IgD-negative memory B cell (primary cell): ENCODE measurements around the gene DRC3. TPM values are rescaled to one million over a fixed set of nuclear protein-coding genes. Genes with fewer than 3 reads are reported as not detected.

ENCODE experiments used
- H3K27ac Mint-ChIP-seq, 3 donors: one replicate each; pipeline ENCODE4 v1.8.0; 2020 to 2022; ENCODE audit warnings: mild to moderate bottlenecking in 3 of 3, mixed read lengths in 3 of 3, moderate library complexity in 1 of 3
- H3K27me3 Mint-ChIP-seq: one replicate; pipeline ENCODE4 v1.8.0; 2021; ENCODE audit warnings: mixed read lengths
- H3K36me3 Mint-ChIP-seq: one replicate; pipeline ENCODE4 v1.8.0; 2020; ENCODE audit warnings: mild to moderate bottlenecking, mixed read lengths
- H3K4me1 Mint-ChIP-seq, 3 donors: one replicate each; pipeline ENCODE4 v1.8.0; 2020 to 2022; ENCODE audit warnings: mixed read lengths in 3 of 3, mild to moderate bottlenecking in 1 of 3
- H3K4me3 Mint-ChIP-seq, 4 donors: one replicate each; pipeline ENCODE4 v1.8.0; 2020 to 2022; ENCODE audit warnings: mild to moderate bottlenecking in 4 of 4, mixed read lengths in 4 of 4, moderate library complexity in 3 of 4
- H3K9me3 Mint-ChIP-seq, 3 donors: one replicate each; pipeline ENCODE4 v1.8.0; 2020 to 2021; ENCODE audit warnings: mixed read lengths in 3 of 3, mild to moderate bottlenecking in 1 of 3
- polyA plus RNA-seq: library from polyadenylated mRNA; unstranded; fragments of 300-500 nt; fragmentation: Illumina TruSeq; gene quantifications from one replicate; pipeline ENCODE4 v1.2.3, GENCODE V29; 2021

DRC3 gene
- 0.90 TPM for polyA plus RNA-seq

- H3K36me3 Mint-ChIP-seq: peaks cover 1% of the 10 kb centered on the region
Observed at GRCh38 chr17:17972126-17972951, at the start of gene DRC3, which contains the start of gene TOM1L2. Gene DRC3 (plus strand): TSS chr17:17972862. CDS start chr17:17977599, 4,737 bp downstream. Gene TOM1L2 (minus strand): TSS chr17:17972400. CDS start chr17:17972313, 87 bp downstream.

DNA sequence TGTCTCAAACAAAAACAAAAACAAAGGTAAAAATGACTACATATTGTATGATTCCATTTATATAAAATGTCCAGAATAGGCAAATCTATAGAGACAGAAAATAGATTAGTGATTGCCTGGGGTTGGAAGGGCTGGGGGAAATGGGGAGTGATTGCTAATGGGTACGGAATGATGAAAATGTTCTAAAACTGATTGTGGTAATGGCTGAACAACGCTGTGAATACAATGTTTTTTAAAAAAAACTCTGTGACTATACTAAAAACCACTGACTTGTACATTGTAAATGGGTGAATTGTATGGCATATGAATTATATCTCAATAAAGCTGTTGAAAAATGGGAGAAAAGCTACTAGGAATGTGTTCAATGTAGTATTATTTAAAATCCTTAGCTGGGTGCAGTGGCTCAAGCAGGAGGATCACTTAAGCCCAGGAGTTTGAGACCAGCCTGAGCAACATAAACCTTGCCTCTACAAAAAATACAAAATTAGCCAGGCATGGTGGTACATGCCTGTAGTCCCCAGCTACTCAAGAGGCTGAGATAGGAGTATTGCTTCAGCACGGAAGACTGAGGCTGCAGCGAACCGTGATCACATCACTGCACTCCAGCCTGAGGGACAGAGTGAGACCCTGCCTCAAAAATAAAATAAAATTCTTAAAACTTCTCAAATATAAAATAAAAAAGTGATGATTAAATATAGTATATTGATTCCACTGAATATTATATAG is 48.4 kb upstream of the DRC3 start:
- Mint-ChIP-seq H3K4me1 (peaks cover 0 to 1% (median 0%) of the 10 kb centered on the region in 3 donors), H3K27me3 (no peaks in the 10 kb centered on the region), H3K9me3 (no peaks in the 10 kb centered on the region), H3K27ac (no peak overlapping the region), H3K4me3 (no peak overlapping the region), H3K36me3 (peaks cover 9% of the 10 kb centered on the region)

More at GRCh38 chr17:17972126-17972951, at the start of gene DRC3, which contains the start of gene TOM1L2:
- H3K4me1 Mint-ChIP-seq: peaks cover 7 to 21% (median 16%) of the 10 kb centered on the region in 3 donors
- H3K4me3 Mint-ChIP-seq: peak within 1 kb of the TSS; percentile 86 to 99 (median 97)
- no peaks in the 10 kb centered on the region for H3K27me3 Mint-ChIP-seq
- peak within 1 kb of the TSS; percentile 77 to 99 (median 97) for H3K27ac Mint-ChIP-seq
- no peaks in the 10 kb centered on the region for H3K9me3 Mint-ChIP-seq

- Mint-ChIP-seq H3K9me3 (no peaks in the 10 kb centered on the region), H3K27ac (no peak overlapping the region), H3K27me3 (no peaks in the 10 kb centered on the region), H3K4me1 (peaks cover 0 to 1% (median 0%) of the 10 kb centered on the region in 3 donors), H3K36me3 (peaks cover 9% of the 10 kb centered on the region), H3K4me3 (no peak overlapping the region)
Observed at GRCh38 chr17:17924857-17925250, 47.8 kb upstream of the DRC3 start.

DNA sequence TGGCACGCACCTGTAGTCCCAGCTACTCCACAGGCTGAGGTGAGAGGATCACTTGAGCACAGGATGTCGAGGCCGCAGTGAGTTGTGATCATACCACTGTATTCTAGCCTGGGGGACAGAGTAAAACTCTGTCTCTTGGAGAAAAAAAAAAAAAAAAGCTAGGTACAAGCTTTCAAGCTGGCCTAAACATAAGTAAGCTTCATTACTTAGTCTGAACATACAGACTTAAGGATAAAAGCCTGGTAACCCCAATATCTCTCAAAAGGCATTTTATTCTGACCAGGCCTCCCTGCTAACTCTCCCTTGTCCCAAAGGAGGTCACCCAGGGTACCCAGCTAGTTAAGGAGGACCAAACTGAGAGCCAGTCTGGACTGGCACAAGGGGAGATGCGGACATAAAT is 46.6 kb upstream of the DRC3 start:
- peaks cover 0 to 1% (median 1%) of the 10 kb centered on the region in 3 donors for H3K4me1 Mint-ChIP-seq
- no peaks in the 10 kb centered on the region for H3K9me3 Mint-ChIP-seq
- no peak overlapping the region for H3K27ac Mint-ChIP-seq
- no peak overlapping the region for H3K4me3 Mint-ChIP-seq
- H3K27me3 Mint-ChIP-seq: no peaks in the 10 kb centered on the region
- H3K36me3 Mint-ChIP-seq: peaks cover 9% of the 10 kb centered on the region

- H3K4me1 Mint-ChIP-seq: peaks cover 0 to 2% (median 1%) of the 10 kb centered on the region in 3 donors
- no peak overlapping the region for H3K4me3 Mint-ChIP-seq
- no peaks in the 10 kb centered on the region for H3K9me3 Mint-ChIP-seq
- H3K27me3 Mint-ChIP-seq: no peaks in the 10 kb centered on the region
- H3K36me3 Mint-ChIP-seq: peaks cover 9% of the 10 kb centered on the region
- H3K27ac Mint-ChIP-seq: no peak overlapping the region
Observed at GRCh38 chr17:17926840-17927449, 45.7 kb upstream of the DRC3 start.

- H3K27me3 Mint-ChIP-seq: no peaks in the 10 kb centered on the region
- H3K27ac Mint-ChIP-seq: no peak overlapping the region
- H3K9me3 Mint-ChIP-seq: no peaks in the 10 kb centered on the region
- H3K4me1 Mint-ChIP-seq: peaks cover 0 to 2% (median 1%) of the 10 kb centered on the region in 3 donors
- no peak overlapping the region for H3K4me3 Mint-ChIP-seq
- H3K36me3 Mint-ChIP-seq: peaks cover 9% of the 10 kb centered on the region
Observed at GRCh38 chr17:17928398-17929287, 44.0 kb upstream of the DRC3 start.

DNA sequence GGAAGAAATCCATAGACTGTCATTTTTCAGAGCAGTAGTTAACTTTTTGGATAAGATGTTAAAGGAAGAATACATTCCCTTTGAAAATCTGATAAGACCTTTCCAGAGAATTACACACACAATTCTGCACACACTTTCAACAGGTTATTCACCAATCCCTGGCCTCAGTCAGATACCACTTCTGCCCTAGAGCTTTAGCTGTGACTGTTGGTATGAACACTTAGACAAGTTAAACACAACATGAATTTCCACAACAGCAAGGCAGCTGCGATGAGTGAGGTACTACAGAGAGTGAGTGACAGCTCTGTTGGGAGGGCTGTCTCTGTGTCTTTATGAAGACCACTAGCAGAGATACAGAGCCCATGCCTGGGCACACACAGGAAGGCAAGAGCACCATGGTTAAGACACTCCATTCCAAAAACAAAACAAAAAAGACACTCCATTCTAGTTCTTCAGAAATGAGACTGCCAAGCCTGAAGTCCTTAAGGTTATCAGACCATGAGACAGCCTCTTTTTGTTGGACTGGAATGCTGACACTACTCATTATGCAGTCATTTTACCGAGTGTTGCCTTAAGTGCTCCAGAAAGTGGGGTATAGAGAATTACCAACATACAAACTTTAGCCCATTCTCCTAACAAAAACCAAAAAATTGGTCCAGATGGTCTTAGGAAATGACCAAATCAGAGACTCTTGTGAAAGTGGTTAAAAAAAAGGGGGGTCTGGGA is 42.8 kb upstream of the DRC3 start:
- no peak overlapping the region for H3K27ac Mint-ChIP-seq
- H3K36me3 Mint-ChIP-seq: peaks cover 6% of the 10 kb centered on the region
- no peaks in the 10 kb centered on the region for H3K9me3 Mint-ChIP-seq
- peak overlapping the region in 1 of 4 donors; percentile 17 for H3K4me3 Mint-ChIP-seq
- H3K4me1 Mint-ChIP-seq: peaks cover 0 to 2% (median 1%) of the 10 kb centered on the region in 3 donors
- no peaks in the 10 kb centered on the region for H3K27me3 Mint-ChIP-seq

DNA sequence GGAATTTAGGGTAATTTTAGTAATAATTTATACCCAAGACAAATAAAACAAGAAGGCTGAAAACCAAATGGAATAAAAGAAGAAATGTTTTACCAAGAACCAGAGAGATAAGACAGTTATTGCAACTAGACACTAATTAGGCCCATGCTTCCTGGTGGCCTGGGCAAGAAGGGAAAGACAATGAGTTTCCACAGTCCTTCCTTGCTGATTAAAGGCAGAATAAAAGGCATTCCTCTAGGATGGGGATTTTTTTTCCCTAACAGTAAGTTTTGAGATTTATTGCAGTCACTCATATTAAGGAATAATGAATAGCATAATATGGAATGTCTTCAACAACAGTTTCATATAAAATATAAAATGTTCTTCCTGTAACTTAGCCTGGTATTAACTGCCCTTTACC is 42.0 kb upstream of the DRC3 start:
- peaks cover 0 to 5% (median 0%) of the 10 kb centered on the region in 3 donors for H3K4me1 Mint-ChIP-seq
- H3K9me3 Mint-ChIP-seq: no peaks in the 10 kb centered on the region
- H3K36me3 Mint-ChIP-seq: no peaks in the 10 kb centered on the region
- H3K27ac Mint-ChIP-seq: no peak overlapping the region
- H3K4me3 Mint-ChIP-seq: no peak overlapping the region
- no peaks in the 10 kb centered on the region for H3K27me3 Mint-ChIP-seq

GRCh38 chr17:17931159-17931558 is 41.5 kb upstream of the DRC3 start:
- Mint-ChIP-seq H3K4me1 (peaks cover 0 to 5% (median 0%) of the 10 kb centered on the region in 3 donors), H3K9me3 (no peaks in the 10 kb centered on the region), H3K27me3 (no peaks in the 10 kb centered on the region), H3K36me3 (no peaks in the 10 kb centered on the region), H3K27ac (no peak overlapping the region), H3K4me3 (no peak overlapping the region)

- H3K4me1 Mint-ChIP-seq: peaks cover 3 to 5% (median 5%) of the 10 kb centered on the region in 3 donors
- no peaks in the 10 kb centered on the region for H3K36me3 Mint-ChIP-seq
- no peak overlapping the region for H3K4me3 Mint-ChIP-seq
- H3K9me3 Mint-ChIP-seq: no peaks in the 10 kb centered on the region
- H3K27me3 Mint-ChIP-seq: no peaks in the 10 kb centered on the region
- H3K27ac Mint-ChIP-seq: no peak overlapping the region
Observed at GRCh38 chr17:17933775-17934174, 38.9 kb upstream of the DRC3 start.

- peaks cover 3 to 10% (median 5%) of the 10 kb centered on the region in 3 donors for H3K4me1 Mint-ChIP-seq
- no peak overlapping the region for H3K27ac Mint-ChIP-seq
- H3K4me3 Mint-ChIP-seq: no peak overlapping the region
- no peaks in the 10 kb centered on the region for H3K27me3 Mint-ChIP-seq
- no peaks in the 10 kb centered on the region for H3K9me3 Mint-ChIP-seq
- no peaks in the 10 kb centered on the region for H3K36me3 Mint-ChIP-seq
Observed at GRCh38 chr17:17934214-17934613, 38.4 kb upstream of the DRC3 start.

GRCh38 chr17:17934806-17935205 is 37.9 kb upstream of the DRC3 start:
- Mint-ChIP-seq H3K36me3 (peaks cover 2% of the 10 kb centered on the region), H3K4me1 (peaks cover 3 to 11% (median 5%) of the 10 kb centered on the region in 3 donors), H3K9me3 (no peaks in the 10 kb centered on the region), H3K27me3 (no peaks in the 10 kb centered on the region), H3K27ac (no peak overlapping the region), H3K4me3 (no peak overlapping the region)

DNA sequence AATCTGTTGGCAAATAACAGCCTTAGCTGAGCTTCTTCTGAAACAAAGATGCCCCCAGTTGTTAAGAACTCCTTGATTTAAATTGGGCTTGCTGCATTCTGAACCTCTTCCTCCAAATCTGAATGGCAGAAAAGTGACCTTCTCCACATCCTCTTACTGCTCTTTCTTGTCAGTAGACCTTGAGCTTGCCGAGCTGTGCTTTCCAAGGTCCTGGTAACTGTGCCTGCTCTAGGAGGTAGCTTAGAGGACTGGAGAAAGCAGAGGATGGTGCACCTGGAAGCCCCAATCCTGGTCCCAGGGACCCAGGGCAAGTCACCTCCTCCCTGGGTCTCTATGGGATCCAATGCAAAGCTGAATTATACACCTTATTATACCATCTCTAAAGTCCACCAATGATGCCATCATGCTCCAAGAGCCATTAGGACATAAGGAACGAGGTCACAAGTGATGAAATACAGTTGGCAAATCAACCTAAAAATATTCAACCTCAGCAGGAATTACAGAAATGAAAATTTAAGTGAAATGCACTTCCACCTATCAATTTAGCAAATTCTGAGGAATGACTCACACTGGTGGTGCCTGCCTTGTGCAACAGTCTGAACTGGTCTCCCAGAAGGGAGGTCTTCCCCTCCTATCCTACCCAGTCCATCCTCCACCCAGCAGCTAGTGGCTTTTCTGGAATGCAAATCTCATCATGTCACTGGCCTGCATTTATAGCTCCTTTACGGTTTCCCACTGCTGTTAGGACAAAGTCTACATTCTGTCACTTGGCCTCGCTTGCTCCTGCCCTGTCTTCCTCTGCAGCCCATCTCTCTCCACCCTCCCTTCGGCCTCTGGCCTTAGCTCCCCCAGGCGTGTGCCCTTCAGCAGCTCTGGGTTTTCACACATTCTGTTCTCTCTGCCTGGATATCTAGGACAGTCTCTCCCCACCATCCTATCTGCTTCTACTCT is 37.1 kb upstream of the DRC3 start:
- H3K4me1 Mint-ChIP-seq: peaks cover 3 to 11% (median 5%) of the 10 kb centered on the region in 3 donors
- peaks cover 2% of the 10 kb centered on the region for H3K36me3 Mint-ChIP-seq
- H3K27ac Mint-ChIP-seq: peak overlapping the region in 1 of 3 donors; percentile 76
- H3K9me3 Mint-ChIP-seq: no peaks in the 10 kb centered on the region
- H3K27me3 Mint-ChIP-seq: no peaks in the 10 kb centered on the region
- peak overlapping the region in 1 of 4 donors; percentile 67 for H3K4me3 Mint-ChIP-seq
